Hepatocyte (in vitro differentiated cells): Measurements from ENCODE around the gene ZP1. TPM values are rescaled to one million over a fixed set of nuclear protein-coding genes. Genes with fewer than 3 reads are reported as not detected.

ENCODE experiments used
- DNase-seq: peaks from one replicate; pipeline ENCODE4 v3.0.0-alpha.2; 2016; ENCODE audit warnings: low spot score
- H2AFZ ChIP-seq: fragments of 200-600 bp; sonication (generic); 2 replicates; pipeline ENCODE4 v1.6.0; 2016; ENCODE audit warnings: antibody characterized with exemption, mild to moderate bottlenecking
- H3K27ac ChIP-seq: fragments of 200-600 bp; sonication (generic); 2 replicates; pipeline ENCODE4 v1.5.1; 2016; ENCODE audit warnings: mild to moderate bottlenecking
- H3K27me3 ChIP-seq: fragments of 200-600 bp; sonication (generic); 2 replicates; pipeline ENCODE4 v1.6.1; 2016
- H3K36me3 ChIP-seq: fragments of 200-600 bp; sonication (generic); replicated peaks from 2 replicates; pipeline ENCODE4 v1.5.1; 2016; ENCODE audit warnings: low read depth; ENCODE audit not compliant: insufficient read depth
- H3K4me1 ChIP-seq: fragments of 200-600 bp; sonication (generic); 2 replicates; pipeline ENCODE4 v1.5.1; 2016; ENCODE audit warnings: mild to moderate bottlenecking, moderate library complexity; ENCODE audit not compliant: insufficient read depth
- H3K4me2 ChIP-seq: fragments of 200-600 bp; sonication (generic); 2 replicates; pipeline ENCODE4 v1.6.0; 2016
- H3K4me3 ChIP-seq: fragments of 200-600 bp; sonication (generic); 2 replicates; pipeline ENCODE4 v1.5.1; 2016; ENCODE audit warnings: mild to moderate bottlenecking
- H3K79me2 ChIP-seq: fragments of 200-600 bp; sonication (generic); 2 replicates; pipeline ENCODE4 v1.6.0; 2017; ENCODE audit warnings: mild to moderate bottlenecking
- H3K9me2 ChIP-seq: fragments of 200-600 bp; sonication (generic); replicated peaks from 2 replicates; pipeline ENCODE4 v1.6.0; 2017; ENCODE audit warnings: mild to moderate bottlenecking; ENCODE audit not compliant: insufficient read depth
- H3K9me3 ChIP-seq: fragments of 200-600 bp; sonication (generic); 2 replicates; pipeline ENCODE4 v1.5.1; 2016; ENCODE audit warnings: low read depth, mild to moderate bottlenecking
- H4K20me1 ChIP-seq: fragments of 200-600 bp; sonication (generic); 2 replicates; pipeline ENCODE4 v1.6.0; 2016; ENCODE audit warnings: mild to moderate bottlenecking; ENCODE audit not compliant: insufficient read depth, poor library complexity, severe bottlenecking
- CTCF ChIP-seq: fragments of 200-600 bp; sonication (generic); IDR thresholded peaks from 2 replicates; pipeline ENCODE4 v1.5.1; 2016; ENCODE audit warnings: antibody characterized with exemption, mild to moderate bottlenecking; ENCODE audit not compliant: poor library complexity
- EZH2 ChIP-seq: fragments of 200-600 bp; sonication (generic); IDR thresholded peaks from 2 replicates; pipeline ENCODE4 v1.6.1; 2016; ENCODE audit warnings: antibody characterized with exemption, mild to moderate bottlenecking, borderline replicate concordance
- EZH2phosphoT487 ChIP-seq: fragments of 200-600 bp; sonication (generic); IDR thresholded peaks from one replicate; pipeline ENCODE4 v1.6.1; 2018; ENCODE audit warnings: antibody characterized with exemption, mild to moderate bottlenecking, low read depth, moderate library complexity; ENCODE audit not compliant: unreplicated experiment, severe bottlenecking
- WGBS: methylation state at CpG from one replicate; pipeline ENCODE4 v1.1.6; 2016; ENCODE audit warnings: low lambda C conversion rate; ENCODE audit errors: missing lambda C conversion rate; 5-methylcytosine and 5-hydroxymethylcytosine counted together
- polyA plus RNA-seq: library from polyadenylated mRNA; unstranded; fragments of >200 nt; fragmentation: Nextera tagmentation; extraction: Ambion mirVana; gene quantifications from 2 replicates; pipeline ENCODE4 v1.2.1, GENCODE V29; 2016
- total RNA-seq: library from RNA; depleted of rRNA; stranded (reverse); fragments of >200 nt; gene quantifications from 2 replicates; pipeline ENCODE4 v1.2.3, GENCODE V29; 2014

The ZP1 gene
- total and polyA plus RNA-seq, 2 experiments from 2014 or later = 1.6 TPM; not detected in 1

GRCh38 chr11:60891103-60891741 is 23.9 kb downstream of the ZP1 start:
- whole genome bisulfite sequencing = 80% methylated on average over 7 of the region's 7 CpGs

GRCh38 chr11:60895687-60896086 is 28.3 kb downstream of the ZP1 start:
- Histone ChIP-seq H3K4me2 (no peak overlapping the region), H2AFZ (no peak overlapping the region), H3K4me3 (no peak overlapping the region), H4K20me1 (no peaks in the 10 kb centered on the region), H3K9me3 (no peaks in the 10 kb centered on the region), H3K27me3 (no peaks in the 10 kb centered on the region), H3K79me2 (no peaks in the 10 kb centered on the region), H3K27ac (no peak overlapping the region), H3K4me1 (no peaks in the 10 kb centered on the region), H3K36me3 (no peaks in the 10 kb centered on the region), H3K9me2 (no peaks in the 10 kb centered on the region)
- no peak for TF ChIP-seq CTCF
- no peak for TF ChIP-seq EZH2
- no peak for TF ChIP-seq EZH2phosphoT487
- WGBS = 95% methylated on average over 5 of the region's 5 CpGs
- DNase-seq = no peak

More at GRCh38 chr11:60891103-60891741, 23.9 kb downstream of the ZP1 start:
- Histone ChIP-seq H3K27ac (no peak overlapping the region), H3K9me2 (no peaks in the 10 kb centered on the region), H3K79me2 (no peaks in the 10 kb centered on the region), H3K36me3 (no peaks in the 10 kb centered on the region), H2AFZ (no peak overlapping the region), H3K4me1 (no peaks in the 10 kb centered on the region), H3K9me3 (no peaks in the 10 kb centered on the region), H3K27me3 (no peaks in the 10 kb centered on the region), H3K4me3 (no peak overlapping the region), H3K4me2 (no peak overlapping the region), H4K20me1 (no peaks in the 10 kb centered on the region)
- DNase-seq = no peak
- TF ChIP-seq CTCF = no peak
- TF ChIP-seq EZH2 = no peak
- TF ChIP-seq EZH2phosphoT487 = no peak

GRCh38 chr11:60897496-60897895 is 30.2 kb downstream of the ZP1 start:
- Histone ChIP-seq H3K27ac (no peak overlapping the region), H3K36me3 (no peaks in the 10 kb centered on the region), H3K9me2 (no peaks in the 10 kb centered on the region), H2AFZ (no peak overlapping the region), H3K9me3 (no peaks in the 10 kb centered on the region), H3K27me3 (no peaks in the 10 kb centered on the region), H4K20me1 (no peaks in the 10 kb centered on the region), H3K4me2 (no peak overlapping the region), H3K4me3 (no peak overlapping the region), H3K4me1 (no peaks in the 10 kb centered on the region), H3K79me2 (peaks cover 2% of the 10 kb centered on the region)
- TF ChIP-seq EZH2phosphoT487 (no peak), CTCF (no peak)
- 99% methylated on average over 4 of the region's 4 CpGs for WGBS
- DNase-seq = no peak
